Right renal pelvis (tissue), 4 donors: ENCODE measurements around the gene LRP1B. TPM values are rescaled to one million over a fixed set of nuclear protein-coding genes. Genes with fewer than 3 reads are reported as not detected.
A peak's percentile ranks its signal among the peaks of the same experiment; 100 is the strongest.
"Not testable (repeated sequence)": the region's sequence is repeated elsewhere in the genome, so short reads cannot be mapped to it uniquely, and the experiment has no call there.

Experiments used
- DNase-seq, 4 donors: peaks; one replicate each; pipeline ENCODE4 v3.0.0-alpha.2; 2013; ENCODE audit warnings: low read depth in 4 of 4, low spot score in 3 of 4, missing footprints in 1 of 4
- polyA plus RNA-seq, 4 donors: library from polyadenylated mRNA; unstranded; fragments of 120-200 nt; gene quantifications; one replicate each; pipeline ENCODE4 v1.2.1, GENCODE V29; 2013; ENCODE audit not compliant: insufficient read length in 4 of 4

Gene LRP1B
- polyA plus RNA-seq, 4 donors = 0.96 to 1.1 (median 0.99) TPM

DNA sequence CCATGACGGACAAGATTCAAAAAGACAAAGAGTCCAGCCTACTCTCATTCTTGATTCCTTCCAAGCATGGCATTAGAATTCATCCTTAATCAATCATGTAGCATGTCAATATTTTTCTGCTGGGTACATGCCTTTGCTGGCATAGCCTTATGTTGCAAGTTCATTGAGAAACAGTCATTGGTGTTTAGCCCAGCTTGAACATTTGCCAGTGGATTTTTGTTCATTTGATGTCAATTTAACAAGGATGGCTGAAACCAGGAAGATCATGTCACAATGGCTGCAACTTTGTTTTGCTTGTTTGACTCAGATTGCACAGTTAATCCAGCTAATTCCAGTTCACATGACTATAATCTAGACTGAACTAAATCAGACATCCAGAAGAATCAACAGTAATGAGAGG, 1132.2 kb downstream of the LRP1B start:
- no peak for DNase-seq

DNA sequence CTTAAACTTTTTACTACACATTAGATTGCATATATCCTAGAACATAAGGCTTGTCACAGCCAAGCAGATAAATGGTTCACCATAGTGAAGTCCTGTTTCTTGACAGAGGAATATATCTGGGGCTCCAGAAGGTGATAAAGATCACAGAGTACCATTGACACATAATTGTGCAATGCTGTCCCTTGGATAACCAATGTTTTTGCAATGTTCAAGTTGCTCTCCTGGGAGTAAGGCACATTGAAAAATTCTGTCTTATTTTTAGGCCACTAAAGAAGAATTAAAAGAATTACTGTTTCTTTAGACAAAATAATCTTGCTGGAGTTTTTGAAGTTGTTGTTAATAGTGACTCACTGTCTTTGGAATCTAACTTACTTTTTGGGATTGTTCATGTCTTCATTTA, 1132.8 kb downstream of the LRP1B start:
- no peak for DNase-seq

GRCh38 chr2:140994856-140995255, 1136.0 kb downstream of the LRP1B start:
- no peak for DNase-seq

GRCh38 chr2:140990416-140990815, 1140.4 kb downstream of the LRP1B start:
- DNase-seq = no peak

DNA sequence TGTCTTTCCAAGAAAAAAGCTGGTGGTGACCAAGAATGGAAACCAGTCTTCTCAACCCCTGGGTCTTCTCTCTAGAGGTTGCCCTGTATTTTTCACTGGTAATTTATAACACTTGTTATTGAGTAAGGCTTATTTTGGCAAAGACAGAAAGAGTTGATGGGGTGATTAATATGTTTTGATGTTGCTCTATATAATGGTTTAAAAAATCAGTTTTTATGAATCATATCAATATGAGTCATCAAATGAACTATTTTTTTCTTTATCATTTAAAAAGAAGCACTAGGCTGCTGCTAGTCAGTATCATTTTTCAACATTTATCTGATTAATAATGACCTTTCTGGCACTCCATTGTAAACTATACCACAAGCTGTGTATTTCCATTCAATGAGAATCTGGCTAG, 1142.2 kb downstream of the LRP1B start:
- DNase-seq = no peak

DNA sequence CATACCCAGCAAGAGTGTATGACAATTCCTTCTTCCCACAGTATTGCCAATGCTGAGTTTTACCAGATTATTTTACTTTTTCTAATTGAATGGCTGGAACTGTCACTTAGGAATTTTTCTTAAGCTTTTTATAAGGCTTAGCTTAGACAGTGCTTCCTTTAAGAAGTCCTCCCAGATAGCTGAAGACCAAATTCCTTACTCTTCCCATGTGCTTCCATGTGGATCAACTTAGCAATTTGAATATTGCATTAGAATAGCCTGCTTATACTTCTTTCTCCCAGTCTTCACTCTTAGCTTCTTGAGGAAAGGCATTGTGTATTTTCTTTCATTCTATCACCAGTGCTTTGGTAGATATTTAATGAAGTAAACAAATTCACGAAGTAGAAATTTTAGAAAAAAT, 1144.4 kb downstream of the LRP1B start:
- DNase-seq = no peak

- no peak for DNase-seq
Measured at GRCh38 chr2:140975237-140975636, 1155.6 kb downstream of the LRP1B start.

DNA sequence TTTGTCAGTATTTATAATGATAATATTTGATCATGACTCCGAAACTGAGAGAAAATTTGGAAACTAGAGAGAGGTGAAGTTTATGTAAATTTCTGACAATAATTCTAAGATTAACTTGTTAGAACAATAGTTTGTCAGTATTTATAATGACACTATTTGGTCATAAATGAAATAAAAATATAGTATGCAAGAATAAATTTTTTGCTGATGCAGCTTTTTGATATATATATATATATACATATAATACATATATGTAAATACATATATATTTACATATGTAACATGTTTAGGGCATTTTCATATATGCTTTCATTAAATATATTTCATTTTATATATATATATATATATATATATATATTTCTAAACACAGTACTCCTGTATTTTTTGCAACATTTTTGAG, 1158.1 kb downstream of the LRP1B start:
- DNase-seq = no peak

DNA sequence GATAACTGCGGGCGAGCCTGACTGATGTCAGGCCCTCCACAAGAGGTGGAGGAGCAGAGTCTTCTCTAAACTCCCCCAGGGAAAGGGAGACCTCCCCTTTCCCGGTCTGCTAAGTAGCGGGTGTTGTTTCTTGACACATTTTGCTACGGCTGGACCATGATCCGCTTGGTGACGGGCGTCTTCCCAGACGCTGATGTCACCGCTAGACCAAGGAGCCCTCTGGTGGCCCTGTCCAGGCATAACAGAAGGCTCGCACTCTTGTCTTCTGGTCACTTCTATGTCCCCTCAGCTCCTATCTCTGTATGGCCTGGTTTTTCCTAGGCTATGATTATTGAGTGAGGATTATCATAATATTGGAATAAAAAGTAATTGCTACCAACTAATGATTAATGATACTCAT, 1166.5 kb downstream of the LRP1B start:
- DNase-seq = not testable (repeated sequence)

DNA sequence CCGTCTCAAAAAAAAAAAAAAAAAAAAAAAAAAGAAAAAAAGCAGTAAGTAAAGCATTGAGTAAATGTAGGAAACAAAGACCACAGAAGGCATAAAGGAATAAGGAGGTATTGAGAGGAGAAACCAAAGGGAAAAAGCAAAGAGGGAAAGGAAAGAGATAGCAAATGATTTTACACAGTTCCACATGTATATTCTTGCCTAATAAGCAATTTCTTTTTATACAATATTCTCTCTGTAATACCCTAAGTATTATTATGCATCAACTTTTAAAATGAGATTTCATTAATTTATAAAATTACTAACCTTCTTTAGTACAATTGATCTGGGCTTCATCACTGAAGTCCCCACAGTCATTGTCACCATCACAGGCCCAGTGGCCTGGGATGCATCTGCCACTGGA, 1180.9 kb downstream of the LRP1B start:
- DNase-seq = no peak

DNA sequence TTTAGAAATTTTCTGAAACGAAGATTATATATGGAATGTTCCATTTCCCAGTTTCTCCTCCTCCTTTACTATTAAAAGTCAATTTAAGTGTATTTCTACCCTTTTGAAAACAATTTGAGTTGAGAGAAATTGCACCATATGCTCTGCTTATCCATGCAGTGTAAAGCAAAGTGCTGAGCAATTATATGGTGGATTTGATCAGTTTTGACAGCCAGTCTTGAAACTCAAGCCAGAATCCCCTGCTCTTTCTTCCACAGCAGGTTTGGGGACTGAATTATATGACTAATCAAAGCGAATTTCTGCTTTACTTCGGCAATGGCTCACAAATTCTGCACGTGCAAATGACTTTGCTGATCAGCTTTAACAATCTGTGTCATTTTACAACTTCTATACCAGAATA, 1183.6 kb downstream of the LRP1B start:
- DNase-seq = no peak

DNA sequence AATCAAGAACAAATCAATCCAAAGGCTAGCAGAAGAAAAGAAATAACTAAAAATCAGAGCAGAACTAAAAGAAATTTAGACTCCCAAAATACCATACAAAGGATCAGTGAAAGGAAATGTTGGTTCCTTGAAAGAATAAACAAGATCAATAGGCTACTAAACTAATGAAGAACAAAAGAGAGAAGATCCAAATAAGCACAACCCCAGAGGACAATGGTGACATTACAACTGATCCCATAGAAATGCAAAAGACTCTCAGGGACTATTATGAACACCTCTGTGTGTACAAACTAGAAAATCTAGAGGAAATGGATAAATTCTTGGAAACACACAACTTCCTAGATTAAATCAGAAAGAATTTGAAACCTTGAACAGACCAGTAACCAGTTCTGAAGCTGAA, 1186.9 kb downstream of the LRP1B start:
- no peak for DNase-seq

- DNase-seq = no peak
Measured at GRCh38 chr2:140942284-140942683, 1188.5 kb downstream of the LRP1B start.

GRCh38 chr2:140929849-140930248, 1201.0 kb downstream of the LRP1B start:
- DNase-seq = peak in 3 of 4 donors; percentile 2 to 15 (median 8)

DNA sequence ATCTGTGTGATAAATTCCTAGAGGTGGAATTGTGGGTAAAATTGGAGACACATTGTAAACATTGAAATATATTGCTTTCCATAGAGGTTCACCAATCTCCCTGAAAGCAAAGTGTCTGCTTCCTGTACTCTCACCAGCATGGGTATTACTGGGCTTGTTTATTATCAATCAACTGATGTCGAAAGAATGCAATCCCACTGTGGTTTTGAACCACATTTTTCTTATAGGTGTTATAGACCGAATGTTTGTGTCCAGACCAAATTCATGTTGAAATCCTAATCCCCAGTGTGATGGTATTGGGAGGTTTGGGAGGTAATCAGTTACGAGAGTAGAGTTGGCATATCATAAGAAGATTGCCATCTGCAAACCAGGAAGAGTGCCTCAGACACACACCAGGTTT, 1212.4 kb downstream of the LRP1B start:
- DNase-seq = no peak

GRCh38 chr2:140916410-140916809, 1214.4 kb downstream of the LRP1B start:
- DNase-seq = no peak

- no peak for DNase-seq
Measured at GRCh38 chr2:140910683-140911082, 1220.1 kb downstream of the LRP1B start.

- DNase-seq = peak in 2 of 4 donors; percentile 3 to 8
Measured at GRCh38 chr2:140905083-140905781, 1225.6 kb downstream of the LRP1B start.

GRCh38 chr2:140895378-140895777, 1235.4 kb downstream of the LRP1B start:
- no peak for DNase-seq

- no peak for DNase-seq
Measured at GRCh38 chr2:140893685-140894084, 1237.1 kb downstream of the LRP1B start.

GRCh38 chr2:140892911-140893637, 1237.7 kb downstream of the LRP1B start:
- no peak for DNase-seq

DNA sequence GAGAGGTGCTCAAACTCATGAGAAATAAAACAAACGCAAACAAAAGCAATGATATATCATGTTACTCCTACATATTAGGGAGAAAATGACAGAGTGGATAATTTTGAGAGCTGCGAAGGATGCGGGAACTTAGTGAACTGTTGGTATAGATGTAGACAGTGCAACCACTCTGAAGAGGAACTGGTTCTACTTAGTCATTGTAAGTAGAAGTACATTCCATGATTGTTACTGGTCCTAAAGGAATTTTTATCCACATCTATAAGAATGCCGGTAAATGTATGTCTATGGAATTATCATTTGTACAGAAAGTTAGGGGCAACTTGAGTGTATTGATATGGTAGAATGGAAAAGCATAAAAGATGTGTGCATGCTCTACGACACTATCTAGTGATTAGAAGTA, 1238.4 kb downstream of the LRP1B start:
- DNase-seq = no peak
